ENCODE data around the gene HSF2. TPM values are rescaled to one million over a fixed set of nuclear protein-coding genes. Genes with fewer than 3 reads are reported as not detected.

The HSF2 gene
- total and polyA plus RNA-seq, 5 donors from 2014 or later, result 12.5 to 24.6 (median 18.5) TPM

DNA sequence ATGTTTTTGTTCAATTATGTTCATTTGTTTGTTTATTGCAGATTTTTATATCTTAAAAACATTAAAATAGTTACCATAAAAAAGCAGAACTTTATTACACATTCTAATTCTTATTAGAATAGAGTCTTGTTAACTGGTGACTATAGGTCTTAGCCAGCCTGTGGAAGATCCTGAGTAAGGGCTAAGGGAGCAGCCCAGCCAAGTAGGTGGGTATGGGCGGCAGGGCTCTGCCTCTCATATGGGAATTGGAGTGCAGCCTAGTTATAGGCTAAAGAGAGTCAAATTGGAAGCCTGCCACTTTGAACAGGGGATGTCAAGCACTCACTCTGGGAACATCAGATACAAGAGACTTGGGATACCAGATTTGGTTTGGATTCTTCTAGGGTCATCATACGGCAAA is 10.5 kb upstream of the HSF2 start:
- H3K4me1 ChIP-seq (ENCODE audit: control insufficient read depth, insufficient read depth, low read length, poor library complexity, severe bottlenecking), result no peaks in the 10 kb centered on the region
- Mint-ChIP-seq H3K4me3 (no peak overlapping the region), H3K36me3 (peaks cover 3% of the 10 kb centered on the region), H3K27ac (no peak overlapping the region), H3K9me3 (no peaks in the 10 kb centered on the region), H3K4me1 (peaks cover 0 to 2% (median 0%) of the 10 kb centered on the region in 4 donors), H3K27me3 (peaks cover 31% of the 10 kb centered on the region)
- no peak overlapping the region for H3K27ac ChIP-seq (ENCODE audit: insufficient read depth, low read length, poor library complexity, severe bottlenecking)
- H3K36me3 ChIP-seq (ENCODE audit: control insufficient read depth, insufficient read depth, low read length), result no peaks in the 10 kb centered on the region
- H3K27me3 ChIP-seq (ENCODE audit: control insufficient read depth, insufficient read depth, low read length), result peaks cover 9% of the 10 kb centered on the region
- no peak overlapping the region for H3K4me3 ChIP-seq (ENCODE audit: low read depth, low read length)
- ATAC-seq (ENCODE audit: low read depth in 2 of 2) (no peak), DNase-seq (no peak)
- H3K9me3 ChIP-seq (ENCODE audit: control insufficient read depth in 2 of 2, low read length in 2 of 2), result no peaks in the 10 kb centered on the region

GRCh38 chr6:122389704-122390372 is 9.6 kb upstream of the HSF2 start:
- H3K4me3 Mint-ChIP-seq, result no peak overlapping the region
- DNase-seq (no peak), ATAC-seq (ENCODE audit: low read depth in 2 of 2) (no peak)

DNA sequence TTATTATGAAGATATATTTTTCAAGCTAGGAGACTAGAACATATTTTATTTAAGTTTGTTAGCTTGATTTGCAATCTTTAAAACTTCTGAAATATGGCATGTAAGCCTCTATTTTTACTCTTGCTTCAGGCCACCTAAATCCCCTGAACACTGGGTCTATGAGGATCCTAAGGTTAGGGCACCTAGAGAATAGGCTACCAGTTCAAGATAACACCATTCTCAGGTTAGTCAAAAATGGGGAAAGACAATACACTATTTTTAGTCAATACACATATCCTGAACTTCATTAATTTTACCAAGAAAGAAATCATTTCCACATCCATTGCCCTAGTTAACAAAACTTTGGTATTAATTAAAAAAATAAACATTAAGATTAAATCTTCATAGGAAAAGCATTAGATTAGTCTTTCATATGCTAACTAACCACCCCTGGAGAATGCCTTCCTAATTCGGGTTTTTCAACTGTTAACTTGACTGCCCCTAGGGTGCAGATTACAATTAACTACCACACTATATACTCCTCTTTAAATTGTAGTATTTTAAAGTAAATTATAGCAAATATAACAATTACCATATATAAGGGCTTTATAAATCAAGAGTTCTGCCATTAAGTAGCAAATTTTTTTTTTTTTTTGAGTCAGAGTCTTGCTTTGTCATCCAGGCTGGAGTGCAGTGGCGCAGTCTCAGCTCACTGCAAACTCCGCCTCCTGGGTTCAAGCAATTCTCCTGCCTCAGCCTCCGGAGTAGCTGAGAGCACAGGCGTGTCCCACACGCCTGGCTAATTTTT is 6.7 kb upstream of the HSF2 start:
- Histone ChIP-seq H3K4me1 (ENCODE audit: control insufficient read depth, insufficient read depth, low read length, poor library complexity, severe bottlenecking) (no peaks in the 10 kb centered on the region), H3K9me3 (ENCODE audit: control insufficient read depth in 2 of 2, low read length in 2 of 2) (no peaks in the 10 kb centered on the region), H3K4me3 (ENCODE audit: low read depth, low read length) (no peak overlapping the region), H3K27me3 (ENCODE audit: control insufficient read depth, insufficient read depth, low read length) (peaks cover 2% of the 10 kb centered on the region), H3K27ac (ENCODE audit: insufficient read depth, low read length, poor library complexity, severe bottlenecking) (no peak overlapping the region), H3K36me3 (ENCODE audit: control insufficient read depth, insufficient read depth, low read length) (no peaks in the 10 kb centered on the region)
- Mint-ChIP-seq H3K4me3 (no peak overlapping the region), H3K36me3 (no peaks in the 10 kb centered on the region), H3K27ac (no peak overlapping the region), H3K4me1 (peaks cover 0 to 4% (median 0%) of the 10 kb centered on the region in 4 donors), H3K9me3 (no peaks in the 10 kb centered on the region), H3K27me3 (peaks cover 30% of the 10 kb centered on the region)
- DNase-seq (no peak), ATAC-seq (ENCODE audit: low read depth in 2 of 2) (no peak)

More at GRCh38 chr6:122389704-122390372, 9.6 kb upstream of the HSF2 start:
- Histone ChIP-seq H3K4me3 (ENCODE audit: low read depth, low read length) (no peak overlapping the region), H3K9me3 (ENCODE audit: control insufficient read depth in 2 of 2, low read length in 2 of 2) (no peaks in the 10 kb centered on the region), H3K36me3 (ENCODE audit: control insufficient read depth, insufficient read depth, low read length) (no peaks in the 10 kb centered on the region), H3K27ac (ENCODE audit: insufficient read depth, low read length, poor library complexity, severe bottlenecking) (no peak overlapping the region), H3K4me1 (ENCODE audit: control insufficient read depth, insufficient read depth, low read length, poor library complexity, severe bottlenecking) (no peaks in the 10 kb centered on the region), H3K27me3 (ENCODE audit: control insufficient read depth, insufficient read depth, low read length) (peaks cover 9% of the 10 kb centered on the region)
- H3K9me3 Mint-ChIP-seq, result no peaks in the 10 kb centered on the region
- no peak overlapping the region for H3K27ac Mint-ChIP-seq
- H3K36me3 Mint-ChIP-seq, result peaks cover 3% of the 10 kb centered on the region
- H3K4me1 Mint-ChIP-seq, result peaks cover 0 to 4% (median 0%) of the 10 kb centered on the region in 4 donors
- H3K27me3 Mint-ChIP-seq, result peaks cover 38% of the 10 kb centered on the region

DNA sequence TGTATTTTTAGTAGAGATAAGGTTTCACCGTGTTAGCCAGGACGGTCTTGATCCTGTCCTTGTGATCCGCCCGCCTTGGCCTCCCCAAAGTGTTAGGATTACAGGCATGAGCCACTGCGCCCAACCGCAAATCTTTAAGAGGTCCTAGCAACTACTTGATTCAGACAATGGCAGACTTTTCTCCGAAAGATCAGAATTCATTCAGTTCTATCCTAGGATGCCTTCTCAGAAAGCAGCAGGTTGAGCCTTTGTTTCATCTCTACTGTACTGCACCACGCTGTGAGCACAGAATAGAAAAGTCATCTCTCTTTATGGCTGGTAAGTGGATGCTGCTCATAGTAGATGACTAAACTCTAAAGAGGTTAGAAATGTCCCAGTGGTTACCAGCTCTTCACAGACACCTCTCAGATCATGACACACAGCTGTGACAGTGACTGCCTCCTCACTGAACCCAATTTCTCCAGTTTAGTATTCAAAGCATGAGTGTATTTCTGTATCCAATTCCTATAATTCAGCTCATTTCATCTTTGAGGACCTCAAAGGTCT is 6.0 kb upstream of the HSF2 start:
- H3K4me3 ChIP-seq (ENCODE audit: low read depth, low read length), result no peak overlapping the region
- H3K9me3 Mint-ChIP-seq, result no peaks in the 10 kb centered on the region
- ATAC-seq (ENCODE audit: low read depth in 2 of 2), result no peak

DNA sequence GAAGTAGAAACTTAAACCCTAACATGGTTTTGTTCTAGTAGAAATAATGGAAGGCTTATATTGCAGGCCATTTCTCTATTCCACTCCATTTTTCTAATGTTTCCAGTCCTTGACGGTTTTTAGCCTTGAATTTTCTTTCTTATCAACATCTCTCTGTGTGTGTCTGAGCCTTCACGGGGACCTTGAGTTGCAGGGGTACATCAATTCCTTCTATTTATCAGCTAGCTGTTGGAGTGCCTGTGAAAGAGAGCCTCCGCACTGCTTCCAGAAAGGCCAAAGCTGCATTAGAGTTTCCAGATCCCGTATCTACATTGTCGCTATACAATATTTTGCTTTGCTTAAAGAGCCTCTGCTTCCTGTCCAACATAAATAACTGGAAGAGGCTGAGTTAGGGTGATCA is 5.4 kb upstream of the HSF2 start:
- H3K36me3 ChIP-seq (ENCODE audit: control insufficient read depth, insufficient read depth, low read length), result no peaks in the 10 kb centered on the region
- Mint-ChIP-seq H3K9me3 (no peaks in the 10 kb centered on the region), H3K4me1 (peaks cover 0 to 4% (median 2%) of the 10 kb centered on the region in 4 donors), H3K27me3 (peaks cover 21% of the 10 kb centered on the region), H3K36me3 (no peaks in the 10 kb centered on the region), H3K27ac (no peak overlapping the region), H3K4me3 (no peak overlapping the region)
- ATAC-seq (ENCODE audit: low read depth in 2 of 2), result no peak
- no peak overlapping the region for H3K27ac ChIP-seq (ENCODE audit: insufficient read depth, low read length, poor library complexity, severe bottlenecking)
- H3K27me3 ChIP-seq (ENCODE audit: control insufficient read depth, insufficient read depth, low read length), result no peaks in the 10 kb centered on the region
- no peak for DNase-seq
- H3K4me1 ChIP-seq (ENCODE audit: control insufficient read depth, insufficient read depth, low read length, poor library complexity, severe bottlenecking), result no peaks in the 10 kb centered on the region
- H3K9me3 ChIP-seq (ENCODE audit: control insufficient read depth in 2 of 2, low read length in 2 of 2), result no peaks in the 10 kb centered on the region
- no peak overlapping the region for H3K4me3 ChIP-seq (ENCODE audit: low read depth, low read length)

More for the DNA sequence above, 6.0 kb upstream of the HSF2 start:
- Histone ChIP-seq H3K4me1 (ENCODE audit: control insufficient read depth, insufficient read depth, low read length, poor library complexity, severe bottlenecking) (no peaks in the 10 kb centered on the region), H3K27ac (ENCODE audit: insufficient read depth, low read length, poor library complexity, severe bottlenecking) (no peak overlapping the region), H3K27me3 (ENCODE audit: control insufficient read depth, insufficient read depth, low read length) (peaks cover under 1% of the 10 kb centered on the region), H3K9me3 (ENCODE audit: control insufficient read depth in 2 of 2, low read length in 2 of 2) (no peaks in the 10 kb centered on the region), H3K36me3 (ENCODE audit: control insufficient read depth, insufficient read depth, low read length) (no peaks in the 10 kb centered on the region)
- no peak overlapping the region for H3K27ac Mint-ChIP-seq
- peaks cover 27% of the 10 kb centered on the region for H3K27me3 Mint-ChIP-seq
- no peaks in the 10 kb centered on the region for H3K36me3 Mint-ChIP-seq
- no peak overlapping the region for H3K4me3 Mint-ChIP-seq
- H3K4me1 Mint-ChIP-seq, result peaks cover 0 to 4% (median 0%) of the 10 kb centered on the region in 4 donors
- DNase-seq, result no peak

GRCh38 chr6:122399055-122399347 is 451 bp upstream of the HSF2 start:
- H3K36me3 Mint-ChIP-seq, result peaks cover 3% of the 10 kb centered on the region
- Histone ChIP-seq H3K4me3 (ENCODE audit: low read depth, low read length) (peak overlapping the region; percentile 72), H3K9me3 (ENCODE audit: control insufficient read depth in 2 of 2, low read length in 2 of 2) (no peaks in the 10 kb centered on the region), H3K4me1 (ENCODE audit: control insufficient read depth, insufficient read depth, low read length, poor library complexity, severe bottlenecking) (peaks cover 25% of the 10 kb centered on the region), H3K27ac (ENCODE audit: insufficient read depth, low read length, poor library complexity, severe bottlenecking) (peak overlapping the region; percentile 84), H3K27me3 (ENCODE audit: control insufficient read depth, insufficient read depth, low read length) (no peaks in the 10 kb centered on the region), H3K36me3 (ENCODE audit: control insufficient read depth, insufficient read depth, low read length) (no peaks in the 10 kb centered on the region)
- DNase-seq, result no peak
- H3K9me3 Mint-ChIP-seq, result no peaks in the 10 kb centered on the region
- peak overlapping the region; percentile 96 to 99 (median 98) for H3K4me3 Mint-ChIP-seq
- H3K27ac Mint-ChIP-seq, result peak overlapping the region; percentile 83 to 97 (median 93)
- H3K27me3 Mint-ChIP-seq, result peaks cover 6% of the 10 kb centered on the region
- no peak for ATAC-seq (ENCODE audit: low read depth in 2 of 2)
- H3K4me1 Mint-ChIP-seq, result peaks cover 17 to 35% (median 21%) of the 10 kb centered on the region in 4 donors

- peak overlapping the region; percentile 84 for H3K27ac ChIP-seq (ENCODE audit: insufficient read depth, low read length, poor library complexity, severe bottlenecking)
- peak overlapping the region; percentile 52 to 99 (median 97) for H3K27ac Mint-ChIP-seq
- peaks cover 20 to 44% (median 21%) of the 10 kb centered on the region in 4 donors for H3K4me1 Mint-ChIP-seq
- no peaks in the 10 kb centered on the region for H3K9me3 Mint-ChIP-seq
- H3K27me3 Mint-ChIP-seq, result no peaks in the 10 kb centered on the region
- no peak for DNase-seq
- no peaks in the 10 kb centered on the region for H3K36me3 ChIP-seq (ENCODE audit: control insufficient read depth, insufficient read depth, low read length)
- H3K4me1 ChIP-seq (ENCODE audit: control insufficient read depth, insufficient read depth, low read length, poor library complexity, severe bottlenecking), result peaks cover 25% of the 10 kb centered on the region
- H3K4me3 Mint-ChIP-seq, result peak overlapping the region; percentile 96 to 99 (median 98)
- H3K4me3 ChIP-seq (ENCODE audit: low read depth, low read length), result peak overlapping the region; percentile 87
- peak in 1 of 2 donors; percentile 1 for ATAC-seq (ENCODE audit: low read depth in 2 of 2)
- no peaks in the 10 kb centered on the region for H3K27me3 ChIP-seq (ENCODE audit: control insufficient read depth, insufficient read depth, low read length)
- peaks cover 4% of the 10 kb centered on the region for H3K36me3 Mint-ChIP-seq
- no peaks in the 10 kb centered on the region for H3K9me3 ChIP-seq (ENCODE audit: control insufficient read depth in 2 of 2, low read length in 2 of 2)
Observed at GRCh38 chr6:122400121-122400450, 634 bp downstream of the HSF2 start.

Measured in CD4-positive, CD25-positive, alpha-beta regulatory T cell (primary cell).